OCI-LY1 (cell line): Measurements from ENCODE around the gene UGT3A2.
"Not testable (repeated sequence)": the region's sequence is repeated elsewhere in the genome, so short reads cannot be mapped to it uniquely, and the experiment has no call there.

ENCODE experiments used
- H2AFZ ChIP-seq: fragments of 200-600 bp; sonication (generic), shearing (Covaris generic); 2 replicates; pipeline ENCODE4 v1.6.0; 2014; ENCODE audit warnings: antibody characterized with exemption, mild to moderate bottlenecking, low read length
- H3F3A ChIP-seq: fragments of 200-600 bp; sonication (generic), shearing (Covaris generic); 2 replicates; pipeline ENCODE4 v1.6.0; 2014; ENCODE audit warnings: mild to moderate bottlenecking, antibody characterized with exemption, low read length, moderate library complexity; ENCODE audit not compliant: insufficient read depth
- H3K27ac ChIP-seq: fragments of 200-600 bp; sonication (generic); 2 replicates; pipeline ENCODE4 v1.5.1; 2014; ENCODE audit warnings: low read length, mixed run types, mild to moderate bottlenecking, low read depth; ENCODE audit not compliant: poor library complexity, severe bottlenecking
- H3K27me3 ChIP-seq: fragments of 200-600 bp; sonication (generic); 2 replicates; pipeline ENCODE4 v1.6.0; 2014; ENCODE audit warnings: antibody characterized with exemption, mild to moderate bottlenecking, low read length, moderate library complexity; ENCODE audit not compliant: insufficient read depth
- H3K36me3 ChIP-seq: fragments of 200-600 bp; sonication (generic); 2 replicates; pipeline ENCODE4 v1.6.1; 2014; ENCODE audit warnings: mild to moderate bottlenecking, antibody characterized with exemption, low read length, moderate library complexity, mixed read lengths; ENCODE audit not compliant: insufficient read depth
- H3K4me1 ChIP-seq: fragments of 200-600 bp; sonication (generic); 2 replicates; pipeline ENCODE4 v1.5.1; 2014; ENCODE audit warnings: mild to moderate bottlenecking, low read length, moderate library complexity; ENCODE audit not compliant: insufficient read depth, severe bottlenecking
- H3K4me2 ChIP-seq: fragments of 200-600 bp; sonication (generic), shearing (Covaris generic); 2 replicates; pipeline ENCODE4 v1.6.1; 2014; ENCODE audit warnings: low read length
- H3K4me3 ChIP-seq: fragments of 200-600 bp; sonication (generic); 2 replicates; pipeline ENCODE4 v1.5.1; 2014; ENCODE audit warnings: low read length, low read depth, mild to moderate bottlenecking, mixed read lengths; ENCODE audit not compliant: poor library complexity, severe bottlenecking
- H3K79me2 ChIP-seq: fragments of 200-600 bp; shearing (Covaris generic); 2 replicates; pipeline ENCODE4 v1.6.1; 2016; ENCODE audit warnings: mixed run types, low read length, mixed read lengths; ENCODE audit not compliant: insufficient read depth
- H3K9ac ChIP-seq: fragments of 200-600 bp; sonication (generic), shearing (Covaris generic); 2 replicates; pipeline ENCODE4 v1.6.1; 2014; ENCODE audit warnings: mild to moderate bottlenecking, low read length, mixed read lengths
- H3K9me2 ChIP-seq: fragments of 200-600 bp; sonication (generic), shearing (Covaris generic); 2 replicates; pipeline ENCODE4 v1.6.1; 2014; ENCODE audit warnings: low read depth, mild to moderate bottlenecking, low read length, mixed read lengths
- H3K9me3 ChIP-seq: fragments of 200-600 bp; shearing (Covaris generic); 2 replicates; pipeline ENCODE4 v1.6.1; 2014; ENCODE audit warnings: low read length, mixed read lengths
- H4K20me1 ChIP-seq: fragments of 200-600 bp; sonication (generic), shearing (Covaris generic); 2 replicates; pipeline ENCODE4 v1.6.0; 2016; ENCODE audit warnings: mild to moderate bottlenecking, low read length; ENCODE audit not compliant: insufficient read depth
- CTCF ChIP-seq: fragments of 200-600 bp; sonication (generic), shearing (Covaris generic); IDR thresholded peaks from 2 replicates; pipeline ENCODE4 v1.5.1; 2017; ENCODE audit warnings: mild to moderate bottlenecking, antibody characterized with exemption, low read length, moderate library complexity, mixed read lengths
- EZH2 ChIP-seq: fragments of 200-600 bp; sonication (generic), shearing (Covaris generic); IDR thresholded peaks from 2 replicates; pipeline ENCODE4 v1.8.0; 2017; ENCODE audit warnings: borderline replicate concordance, mixed run types, mild to moderate bottlenecking, antibody characterized with exemption, low read length, moderate library complexity, mixed read lengths

The UGT3A2 gene

GRCh38 chr5:36041537-36041845, 25.2 kb downstream of the UGT3A2 start:
- H3F3A ChIP-seq = no peaks in the 10 kb centered on the region
- H3K79me2 ChIP-seq = no peaks in the 10 kb centered on the region
- no peaks in the 10 kb centered on the region for H4K20me1 ChIP-seq
- no peak overlapping the region for H3K4me3 ChIP-seq
- TF ChIP-seq CTCF = peak; percentile 26; the same call in 1 of the 2 replicates
- TF ChIP-seq EZH2 = no peak
- H3K9me2 ChIP-seq = no peaks in the 10 kb centered on the region
- no peaks in the 10 kb centered on the region for H3K27me3 ChIP-seq
- no peak overlapping the region for H3K4me2 ChIP-seq
- H3K9me3 ChIP-seq = no peaks in the 10 kb centered on the region
- no peak overlapping the region for H3K27ac ChIP-seq
- no peaks in the 10 kb centered on the region for H3K36me3 ChIP-seq
- H3K4me1 ChIP-seq = no peaks in the 10 kb centered on the region
- H2AFZ ChIP-seq = no peak overlapping the region
- H3K9ac ChIP-seq = no peak overlapping the region

GRCh38 chr5:36040651-36041536, 25.8 kb downstream of the UGT3A2 start:
- Histone ChIP-seq H3K4me1 (no peaks in the 10 kb centered on the region), H3K36me3 (no peaks in the 10 kb centered on the region), H2AFZ (no peak overlapping the region), H3K4me2 (no peak overlapping the region), H3K27ac (no peak overlapping the region), H3K9me3 (no peaks in the 10 kb centered on the region), H4K20me1 (no peaks in the 10 kb centered on the region), H3K27me3 (no peaks in the 10 kb centered on the region), H3K4me3 (no peak overlapping the region), H3K9me2 (no peaks in the 10 kb centered on the region), H3K9ac (no peak overlapping the region), H3F3A (no peaks in the 10 kb centered on the region), H3K79me2 (no peaks in the 10 kb centered on the region)
- TF ChIP-seq CTCF (no peak), EZH2 (no peak)

- Histone ChIP-seq H3F3A (no peaks in the 10 kb centered on the region), H3K9me3 (no peaks in the 10 kb centered on the region), H2AFZ (no peak overlapping the region), H3K27me3 (no peaks in the 10 kb centered on the region), H3K27ac (no peak overlapping the region), H3K4me3 (no peak overlapping the region), H3K36me3 (no peaks in the 10 kb centered on the region), H3K4me2 (no peak overlapping the region), H3K4me1 (no peaks in the 10 kb centered on the region), H3K9me2 (no peaks in the 10 kb centered on the region), H3K79me2 (no peaks in the 10 kb centered on the region), H4K20me1 (no peaks in the 10 kb centered on the region), H3K9ac (no peak overlapping the region)
- TF ChIP-seq CTCF = no peak
- no peak for TF ChIP-seq EZH2
Measured at GRCh38 chr5:36035696-36036095, 31.0 kb downstream of the UGT3A2 start.

- H3K9me2 ChIP-seq, H4K20me1 ChIP-seq, H3F3A ChIP-seq, H3K79me2 ChIP-seq, H3K27me3 ChIP-seq, H3K36me3 ChIP-seq, H3K9ac ChIP-seq, H3K4me1 ChIP-seq, H2AFZ ChIP-seq, H3K4me2 ChIP-seq, H3K27ac ChIP-seq, H3K4me3 ChIP-seq, H3K9me3 ChIP-seq: not testable (repeated sequence)
Measured at GRCh38 chr5:36034536-36035134, 32.0 kb downstream of the UGT3A2 start.
